Activated T-cell treated with anti-CD3 and anti-CD28 coated beads for 24 hours (primary cell): Measurements from ENCODE around the gene TFPT.
"Not testable (repeated sequence)": the region's sequence is repeated elsewhere in the genome, so short reads cannot be mapped to it uniquely, and the experiment has no call there.

Source experiments
- DNase-seq: peaks from one replicate; pipeline ENCODE4 v3.0.0-alpha.2; 2020; ENCODE audit warnings: low read depth

TFPT gene

GRCh38 chr19:54124393-54124792 is 8.9 kb upstream of the TFPT start:
- DNase-seq, result no peak

- DNase-seq, result no peak
Observed at GRCh38 chr19:54123682-54124081, 8.2 kb upstream of the TFPT start.

GRCh38 chr19:54121259-54121658 is 5.8 kb upstream of the TFPT start:
- DNase-seq, result no peak

- DNase-seq, result no peak
Observed at GRCh38 chr19:54114340-54115108, 933 bp downstream of the TFPT start.

- no peak for DNase-seq
Observed at GRCh38 chr19:54109651-54110050, 5.8 kb downstream of the TFPT start.

GRCh38 chr19:54108496-54108895 is 7.0 kb downstream of the TFPT start:
- no peak for DNase-seq

GRCh38 chr19:54107876-54108490 is 7.5 kb downstream of the TFPT start:
- no peak for DNase-seq

GRCh38 chr19:54106716-54107115 is 8.7 kb downstream of the TFPT start:
- DNase-seq, result no peak

- no peak for DNase-seq
Observed at GRCh38 chr19:54105796-54106195, 9.7 kb downstream of the TFPT start.

GRCh38 chr19:54104998-54105715 is 10.3 kb downstream of the TFPT start:
- DNase-seq, result no peak

- DNase-seq, result peak; percentile 96
Observed at GRCh38 chr19:54102421-54103169, 12.9 kb downstream of the TFPT start, which contains the start of gene NDUFA3. Gene NDUFA3 (plus strand): TSS chr19:54102855. CDS start chr19:54102879, 24 bp downstream.

- no peak for DNase-seq
Observed at GRCh38 chr19:54100561-54100960, 14.9 kb downstream of the TFPT start, which contains the start of gene OSCAR. Gene OSCAR (minus strand): TSS chr19:54100803. CDS start chr19:54100792, 11 bp downstream.

- DNase-seq, result not testable (repeated sequence)
Observed at GRCh38 chr19:54099903-54100255, 15.6 kb downstream of the TFPT start.

GRCh38 chr19:54099190-54099902 is 16.1 kb downstream of the TFPT start:
- no peak for DNase-seq

GRCh38 chr19:54096617-54097106 is 18.8 kb downstream of the TFPT start:
- DNase-seq, result no peak

GRCh38 chr19:54095859-54096616 is 19.4 kb downstream of the TFPT start:
- DNase-seq, result peak; percentile 15

GRCh38 chr19:54095136-54095858 is 20.2 kb downstream of the TFPT start:
- DNase-seq, result no peak

GRCh38 chr19:54094426-54095000 is 20.9 kb downstream of the TFPT start:
- DNase-seq, result no peak

GRCh38 chr19:54084410-54084809 is 31.0 kb downstream of the TFPT start:
- no peak for DNase-seq

GRCh38 chr19:54081032-54081431 is 34.4 kb downstream of the TFPT start, which contains the start of gene TARM1:
Gene TARM1 (minus strand): TSS chr19:54081365. CDS start chr19:54081340, 25 bp downstream.
- DNase-seq, result no peak
